SIG-M5 treated with dmso at 0.1 percent for 504 hours (cell line): ENCODE results near the gene CCL11.
"Not testable (repeated sequence)": the region's sequence is repeated elsewhere in the genome, so short reads cannot be mapped to it uniquely, and the experiment has no call there.

Experiments used
- DNase-seq: peaks from one replicate; lab custom pipeline; 2025; ENCODE audit not compliant: unreplicated experiment; lab: John Stamatoyannopoulos, UW

The CCL11 gene

DNA sequence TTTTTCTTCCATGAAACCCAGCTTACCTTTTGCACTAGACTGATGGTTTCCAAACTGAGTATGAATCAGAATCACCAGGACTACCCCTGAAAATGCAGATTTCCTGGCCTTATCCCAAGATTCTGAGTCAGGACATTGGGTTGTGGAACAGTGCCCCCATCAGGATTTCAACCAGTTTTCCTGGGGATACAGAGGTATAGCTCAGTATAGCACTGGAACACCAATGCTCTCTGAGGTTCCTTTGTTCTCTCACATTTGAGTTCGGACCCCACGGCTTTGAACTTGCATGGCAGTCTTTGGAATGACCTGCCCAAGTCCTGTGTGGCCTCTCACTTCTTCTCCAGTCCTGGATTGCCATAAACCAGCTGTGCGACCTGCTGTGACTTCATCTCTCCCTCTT is 20.9 kb downstream of the CCL11 start:
- DNase-seq: no peak

DNA sequence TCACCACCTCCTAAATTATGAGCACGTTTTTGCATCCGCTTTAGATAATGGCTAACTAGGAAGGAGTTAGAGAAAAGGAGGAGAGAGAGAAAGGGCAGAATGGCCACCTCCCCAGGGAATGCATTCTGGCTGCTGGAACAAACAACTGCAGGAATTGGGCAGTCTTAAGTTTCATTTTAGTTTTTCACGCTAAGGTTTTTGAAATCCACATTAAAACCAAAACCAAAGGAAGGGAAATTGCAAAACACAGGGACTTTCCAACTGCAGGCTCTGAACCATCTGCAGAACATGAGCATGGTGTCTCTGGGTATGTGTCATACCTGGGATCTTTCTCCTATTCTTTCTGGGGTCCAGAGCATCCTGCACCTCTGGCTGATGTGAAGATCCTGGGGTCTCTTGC is 21.6 kb downstream of the CCL11 start:
- DNase-seq: no peak

DNA sequence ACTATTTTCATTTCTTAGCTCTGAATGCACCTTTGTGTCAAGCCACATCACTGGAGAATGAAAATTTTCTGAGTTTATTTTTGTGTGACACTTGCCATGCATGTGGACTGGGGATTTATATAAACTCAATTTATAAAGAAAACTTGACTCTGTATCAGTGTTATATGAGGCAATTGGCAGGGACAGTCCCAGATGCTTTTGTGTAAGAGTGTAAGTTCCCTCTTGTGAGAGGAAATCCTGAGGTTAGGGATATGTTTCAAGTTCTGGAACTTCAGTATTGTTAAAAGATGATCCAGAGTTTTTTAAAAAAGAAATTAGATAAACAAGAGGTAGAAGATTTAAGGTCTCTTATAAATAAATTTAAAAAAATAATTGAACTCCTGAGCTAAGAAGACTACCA is 22.8 kb downstream of the CCL11 start:
- no peak for DNase-seq

DNA sequence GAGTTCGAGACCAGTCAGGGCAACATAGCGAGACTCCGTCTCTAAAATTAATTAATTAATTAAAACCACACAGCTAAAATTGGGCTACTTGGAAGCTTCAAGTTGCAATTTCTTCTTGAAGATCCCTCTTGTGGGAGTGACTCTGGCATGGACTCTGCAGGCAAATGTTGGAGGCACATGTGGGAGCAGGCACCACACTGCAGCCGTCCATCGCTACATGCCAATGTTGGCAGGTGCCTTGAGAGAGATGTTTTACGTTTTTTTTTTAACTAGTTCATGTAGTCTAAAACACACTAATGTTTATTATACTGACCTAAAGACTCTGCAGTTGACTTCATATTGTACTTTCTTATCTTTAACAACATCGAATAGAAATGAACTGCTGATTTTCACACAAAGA is 25.7 kb downstream of the CCL11 start:
- DNase-seq: no peak

DNA sequence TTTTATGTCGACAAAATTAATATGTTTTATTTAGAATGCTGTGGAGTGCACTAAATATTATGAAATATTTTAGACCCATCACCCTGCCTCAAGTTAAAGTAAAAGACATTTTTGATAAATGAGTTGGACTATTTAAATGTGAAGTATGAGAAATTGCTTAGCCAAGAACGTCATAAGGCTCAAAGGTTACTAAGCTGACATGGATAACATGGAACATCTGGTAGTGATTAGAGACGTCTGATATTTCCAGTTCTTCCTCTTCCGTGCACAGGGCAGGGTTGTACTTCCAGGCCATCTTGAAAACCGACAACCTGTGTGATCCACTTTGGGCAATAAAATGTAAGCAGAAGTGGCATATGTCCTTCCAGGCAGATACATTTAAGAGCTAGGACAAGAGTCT is 26.5 kb downstream of the CCL11 start:
- no peak for DNase-seq

DNA sequence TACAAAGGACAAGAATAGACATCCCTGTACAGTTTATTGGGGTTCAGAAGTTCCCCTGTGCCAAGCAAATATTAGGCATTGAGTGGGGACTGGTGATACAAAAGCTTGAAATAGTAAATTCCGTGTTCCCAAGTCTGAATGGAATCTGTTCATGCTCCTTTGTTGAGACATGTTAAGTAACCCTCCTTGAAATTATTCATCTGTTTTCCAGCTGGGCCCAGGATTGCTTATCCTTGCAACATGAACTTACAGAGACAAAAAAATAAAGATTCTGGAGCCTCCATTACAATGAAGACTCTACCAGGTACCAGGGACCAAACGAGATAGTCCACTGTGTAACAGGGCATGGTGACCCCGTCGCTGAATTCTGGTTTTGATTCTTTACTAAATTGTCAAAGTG is 27.6 kb downstream of the CCL11 start:
- no peak for DNase-seq

DNA sequence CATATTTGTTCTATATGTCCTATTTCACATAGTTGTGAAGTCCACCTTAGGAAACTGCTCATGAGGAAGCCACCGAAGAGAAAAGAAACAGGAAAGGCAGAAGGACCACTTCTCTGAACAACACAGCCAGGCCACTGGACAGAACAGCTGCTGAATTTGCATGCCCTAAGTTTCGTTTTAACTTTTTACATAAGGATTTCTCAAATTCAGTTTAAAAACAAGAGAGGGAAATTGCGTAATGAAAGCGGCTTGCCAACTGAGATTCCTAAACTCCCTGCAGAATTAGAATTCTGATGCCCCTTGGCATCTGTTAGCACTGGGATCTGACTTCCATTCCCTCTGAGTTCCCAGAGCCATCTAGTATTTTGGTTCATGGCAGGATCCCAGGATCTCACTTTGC is 28.7 kb downstream of the CCL11 start:
- peak; percentile 19 for DNase-seq

DNA sequence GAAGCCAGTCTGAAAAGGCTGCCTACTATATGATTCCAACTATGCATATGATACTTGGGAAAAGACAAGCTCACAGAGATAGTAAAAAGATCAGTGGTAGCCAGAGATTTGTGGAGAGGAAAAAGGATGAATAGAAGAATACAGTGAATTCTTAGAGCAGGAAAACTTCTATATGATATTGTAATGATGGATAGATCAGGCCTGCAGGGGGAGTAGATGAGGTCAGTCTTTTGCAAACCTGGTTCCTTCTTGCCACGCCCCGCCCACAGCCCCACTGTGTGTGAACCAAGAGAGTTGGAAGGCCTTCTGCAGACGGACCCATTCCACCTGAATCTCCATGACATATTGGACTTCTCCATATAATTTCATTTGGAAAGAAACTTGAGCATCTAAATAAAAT is 32.9 kb downstream of the CCL11 start:
- DNase-seq: peak; percentile 42

DNA sequence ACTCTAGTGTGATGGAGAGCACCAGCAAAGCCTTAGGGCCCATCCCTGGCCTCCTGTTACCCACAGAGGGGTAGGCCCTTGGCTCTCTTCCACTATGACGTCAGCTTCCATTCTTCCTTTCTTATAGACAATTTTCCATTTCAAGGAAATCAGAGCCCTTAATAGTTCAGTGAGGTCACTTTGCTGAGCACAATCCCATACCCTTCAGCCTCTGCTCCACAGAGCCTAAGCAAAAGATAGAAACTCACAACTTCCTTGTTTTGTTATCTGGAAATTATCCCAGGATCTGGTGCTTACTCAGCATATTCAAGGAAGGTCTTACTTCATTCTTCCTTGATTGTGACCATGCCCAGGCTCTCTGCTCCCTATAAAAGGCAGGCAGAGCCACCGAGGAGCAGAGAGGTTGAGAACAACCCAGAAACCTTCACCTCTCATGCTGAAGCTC is 33.5 kb downstream of the CCL11 start, which contains the start of gene CCL8:
Gene CCL8, plus strand, starts transcription at position 397 of the 445 bp plus-strand sequence. CDS start 67 bp downstream, outside the sequence.
- no peak for DNase-seq

DNA sequence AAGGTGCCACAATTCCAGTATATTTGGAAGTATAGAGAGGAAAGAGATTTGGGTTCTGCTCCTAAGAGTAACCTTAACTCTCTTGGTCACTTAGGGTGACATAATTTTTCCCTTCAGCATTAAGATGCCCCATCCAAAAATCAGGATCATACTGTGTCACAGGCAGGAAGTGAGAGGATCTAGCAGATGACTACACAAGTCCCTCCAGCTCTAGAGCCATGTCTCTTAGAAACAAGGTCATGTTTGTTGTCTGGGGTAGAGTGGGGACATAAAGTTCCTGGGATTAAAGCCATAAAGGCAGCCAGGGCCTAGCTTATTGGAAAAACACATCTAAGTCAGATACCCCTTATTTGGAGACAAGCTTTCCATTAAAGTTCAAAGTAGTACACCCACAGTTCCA is 36.4 kb downstream of the CCL11 start:
- no peak for DNase-seq

DNA sequence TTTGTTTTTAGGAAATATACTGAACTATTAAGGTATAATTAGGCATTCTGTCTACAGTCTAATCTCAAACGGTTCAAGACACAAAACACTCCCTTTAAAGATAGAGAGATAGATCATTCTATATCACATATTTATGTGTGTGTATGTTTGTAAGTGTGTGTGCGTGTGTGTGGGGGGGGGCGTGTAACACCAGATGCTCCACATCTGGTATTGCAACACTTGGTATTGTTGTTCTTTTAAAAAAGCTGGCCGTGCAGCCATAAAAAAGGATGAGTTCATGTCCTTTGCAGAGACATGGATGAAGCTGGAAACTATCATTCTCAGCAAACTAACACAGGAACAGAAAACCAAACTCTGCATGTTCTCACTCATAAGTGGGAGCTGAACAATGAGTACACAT is 42.0 kb downstream of the CCL11 start:
- not testable (repeated sequence) for DNase-seq

DNA sequence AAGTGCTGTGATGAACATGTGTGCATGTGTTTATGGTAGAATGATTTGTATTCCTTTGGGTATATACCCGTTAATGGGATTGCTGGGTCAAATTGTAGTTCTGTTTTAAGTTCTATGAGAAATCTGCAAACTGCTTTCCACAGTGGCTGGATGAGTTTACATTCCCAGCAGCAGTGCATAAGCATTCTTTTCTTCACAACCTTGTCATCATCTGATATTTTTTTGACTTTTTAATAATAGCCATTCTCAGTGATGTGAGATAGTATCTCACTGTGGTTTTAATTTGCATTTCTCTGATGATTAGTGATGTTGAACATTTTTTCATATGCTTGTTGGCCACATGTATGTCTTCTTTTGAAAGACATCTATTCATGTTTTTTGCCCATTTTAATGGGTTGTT is 52.2 kb downstream of the CCL11 start:
- DNase-seq: no peak
